ENCODE data around the gene HS3ST4. TPM values are rescaled to one million over a fixed set of nuclear protein-coding genes. Genes with fewer than 3 reads are reported as not detected.

Gene HS3ST4
- total RNA-seq: not detected

- no peak for TF ChIP-seq CTCF (IDR thresholded peaks at IDR 0.05)
- no peaks in the 10 kb centered on the region for H3K9me3 ChIP-seq
- no peaks in the 10 kb centered on the region for H3K27me3 ChIP-seq (replicated peaks; ENCODE audit: insufficient read depth)
- H3K4me3 ChIP-seq: peak within 1 kb of the TSS; percentile 57
- H3K36me3 ChIP-seq: no peaks in the 10 kb centered on the region
- no peak within 1 kb of the TSS for H3K27ac ChIP-seq
- H3K4me1 ChIP-seq (ENCODE audit: control insufficient read depth in 1 of 2, low read depth in 2 of 2): no peaks in the 10 kb centered on the region
- ATAC-seq (ENCODE audit: insufficient number of reproducible peaks, low FRiP score, low read depth) (no peak), DNase-seq (ENCODE audit: low spot score) (no peak)
These were observed at the start of gene HS3ST4 for GRCh38 chr16:25691519-25692091. Gene HS3ST4, plus strand, starts transcription at chr16:25691959.

- TF ChIP-seq CTCF (IDR thresholded peaks at IDR 0.05): no peak
- no peak for ATAC-seq (ENCODE audit: insufficient number of reproducible peaks, low FRiP score, low read depth)
- H3K9me3 ChIP-seq: no peaks in the 10 kb centered on the region
- no peaks in the 10 kb centered on the region for H3K4me1 ChIP-seq (ENCODE audit: control insufficient read depth in 1 of 2, low read depth in 2 of 2)
- H3K27me3 ChIP-seq (replicated peaks; ENCODE audit: insufficient read depth): no peaks in the 10 kb centered on the region
- H3K4me3 ChIP-seq: no peak overlapping the region
- no peak overlapping the region for H3K27ac ChIP-seq
- DNase-seq (ENCODE audit: low spot score): no peak
- no peaks in the 10 kb centered on the region for H3K36me3 ChIP-seq
These were observed 48.1 kb upstream of the HS3ST4 start for GRCh38 chr16:25643633-25644032.

GRCh38 chr16:25656639-25657038, 35.1 kb upstream of the HS3ST4 start:
- ATAC-seq (ENCODE audit: insufficient number of reproducible peaks, low FRiP score, low read depth) (no peak), DNase-seq (ENCODE audit: low spot score) (no peak)
- no peak overlapping the region for H3K27ac ChIP-seq
- H3K4me1 ChIP-seq (ENCODE audit: control insufficient read depth in 1 of 2, low read depth in 2 of 2): no peaks in the 10 kb centered on the region
- H3K36me3 ChIP-seq: no peaks in the 10 kb centered on the region
- H3K9me3 ChIP-seq: no peaks in the 10 kb centered on the region
- no peaks in the 10 kb centered on the region for H3K27me3 ChIP-seq (replicated peaks; ENCODE audit: insufficient read depth)
- no peak for TF ChIP-seq CTCF (IDR thresholded peaks at IDR 0.05)
- H3K4me3 ChIP-seq: no peak overlapping the region

GRCh38 chr16:25676820-25677219, 14.9 kb upstream of the HS3ST4 start:
- no peaks in the 10 kb centered on the region for H3K36me3 ChIP-seq
- no peak for DNase-seq (ENCODE audit: low spot score)
- H3K27me3 ChIP-seq (replicated peaks; ENCODE audit: insufficient read depth): no peaks in the 10 kb centered on the region
- no peak for ATAC-seq (ENCODE audit: insufficient number of reproducible peaks, low FRiP score, low read depth)
- H3K9me3 ChIP-seq: no peaks in the 10 kb centered on the region
- H3K27ac ChIP-seq: no peak overlapping the region
- H3K4me3 ChIP-seq: no peak overlapping the region
- H3K4me1 ChIP-seq (ENCODE audit: control insufficient read depth in 1 of 2, low read depth in 2 of 2): no peaks in the 10 kb centered on the region
- TF ChIP-seq CTCF (IDR thresholded peaks at IDR 0.05): no peak

- no peaks in the 10 kb centered on the region for H3K4me1 ChIP-seq (ENCODE audit: control insufficient read depth in 1 of 2, low read depth in 2 of 2)
- H3K9me3 ChIP-seq: no peaks in the 10 kb centered on the region
- TF ChIP-seq CTCF (IDR thresholded peaks at IDR 0.05): no peak
- H3K36me3 ChIP-seq: no peaks in the 10 kb centered on the region
- H3K27me3 ChIP-seq (replicated peaks; ENCODE audit: insufficient read depth): no peaks in the 10 kb centered on the region
- no peak overlapping the region for H3K4me3 ChIP-seq
- DNase-seq (ENCODE audit: low spot score): no peak
- no peak for ATAC-seq (ENCODE audit: insufficient number of reproducible peaks, low FRiP score, low read depth)
- no peak overlapping the region for H3K27ac ChIP-seq
These were observed 12.2 kb upstream of the HS3ST4 start for GRCh38 chr16:25679511-25679910.

Measured in thoracic aorta (tissue), 2 donors.